Measurements from ENCODE around the gene EMD.

The EMD gene

DNA sequence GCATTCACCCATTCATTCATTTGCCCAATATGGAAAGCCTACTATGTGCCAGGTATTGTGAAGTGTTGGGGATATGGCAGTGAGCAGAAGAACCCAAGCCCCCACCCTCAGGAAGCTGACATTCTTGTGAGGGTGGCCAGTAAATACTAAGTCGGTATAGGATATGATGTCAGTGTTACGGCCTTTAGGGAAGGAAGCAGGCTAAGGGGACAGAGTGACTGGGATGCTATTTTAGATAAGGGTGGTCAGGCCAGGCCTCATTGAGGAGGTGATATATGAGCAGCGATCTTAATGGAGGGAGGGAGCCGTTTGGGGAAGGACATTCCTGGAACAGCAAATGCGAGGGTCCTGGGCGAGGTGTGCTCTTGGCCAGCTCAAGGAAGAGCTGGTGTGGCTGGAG, 51.4 kb downstream of the EMD start:
- TF ChIP-seq TAF1 (IDR thresholded peaks at IDR 0.05; ENCODE audit: borderline replicate concordance, insufficient read depth, low read length) (no peak), POLR2AphosphoS5 (IDR thresholded peaks at IDR 0.05; ENCODE audit: low read depth, low read length) (no peak), FOXP2 (optimal IDR thresholded peaks at IDR 0.05; ENCODE audit: borderline replicate concordance, extremely low read depth, extremely low read length, insufficient read depth) (no peak), SIN3A (IDR thresholded peaks at IDR 0.05; ENCODE audit: borderline replicate concordance, insufficient read depth, low read length) (no peak)
- TF ChIP-seq, protein P1, sequence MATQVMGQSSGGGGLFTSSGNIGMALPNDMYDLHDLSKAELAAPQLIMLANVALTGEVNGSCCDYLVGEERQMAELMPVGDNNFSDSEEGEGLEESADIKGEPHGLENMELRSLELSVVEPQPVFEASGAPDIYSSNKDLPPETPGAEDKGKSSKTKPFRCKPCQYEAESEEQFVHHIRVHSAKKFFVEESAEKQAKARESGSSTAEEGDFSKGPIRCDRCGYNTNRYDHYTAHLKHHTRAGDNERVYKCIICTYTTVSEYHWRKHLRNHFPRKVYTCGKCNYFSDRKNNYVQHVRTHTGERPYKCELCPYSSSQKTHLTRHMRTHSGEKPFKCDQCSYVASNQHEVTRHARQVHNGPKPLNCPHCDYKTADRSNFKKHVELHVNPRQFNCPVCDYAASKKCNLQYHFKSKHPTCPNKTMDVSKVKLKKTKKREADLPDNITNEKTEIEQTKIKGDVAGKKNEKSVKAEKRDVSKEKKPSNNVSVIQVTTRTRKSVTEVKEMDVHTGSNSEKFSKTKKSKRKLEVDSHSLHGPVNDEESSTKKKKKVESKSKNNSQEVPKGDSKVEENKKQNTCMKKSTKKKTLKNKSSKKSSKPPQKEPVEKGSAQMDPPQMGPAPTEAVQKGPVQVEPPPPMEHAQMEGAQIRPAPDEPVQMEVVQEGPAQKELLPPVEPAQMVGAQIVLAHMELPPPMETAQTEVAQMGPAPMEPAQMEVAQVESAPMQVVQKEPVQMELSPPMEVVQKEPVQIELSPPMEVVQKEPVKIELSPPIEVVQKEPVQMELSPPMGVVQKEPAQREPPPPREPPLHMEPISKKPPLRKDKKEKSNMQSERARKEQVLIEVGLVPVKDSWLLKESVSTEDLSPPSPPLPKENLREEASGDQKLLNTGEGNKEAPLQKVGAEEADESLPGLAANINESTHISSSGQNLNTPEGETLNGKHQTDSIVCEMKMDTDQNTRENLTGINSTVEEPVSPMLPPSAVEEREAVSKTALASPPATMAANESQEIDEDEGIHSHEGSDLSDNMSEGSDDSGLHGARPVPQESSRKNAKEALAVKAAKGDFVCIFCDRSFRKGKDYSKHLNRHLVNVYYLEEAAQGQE (IDR thresholded peaks at IDR 0.05; ENCODE audit: insufficient read depth in 1 of 2, low read depth in 2 of 2, low read length in 2 of 2): no peak

DNA sequence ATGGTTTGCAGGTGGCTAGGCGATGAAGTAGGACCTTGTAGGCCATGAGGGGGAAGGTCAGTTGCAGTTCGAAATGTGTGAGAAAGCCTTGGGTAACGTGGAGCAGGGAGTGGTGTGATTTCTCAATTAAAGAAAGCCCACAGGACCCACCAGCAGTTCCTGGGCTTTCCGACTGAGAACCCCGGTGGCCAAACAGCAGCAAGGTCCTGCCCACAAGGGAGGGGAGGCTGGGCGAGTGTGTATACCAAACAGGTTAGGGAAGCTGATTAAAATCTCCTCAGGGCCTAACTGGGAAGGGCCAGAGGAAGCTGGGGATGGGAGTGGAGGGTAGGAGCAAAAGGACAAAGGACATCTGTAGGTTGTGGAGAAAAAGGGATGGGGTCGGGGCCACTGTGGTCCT, 51.8 kb downstream of the EMD start:
- TF ChIP-seq POLR2AphosphoS5 (IDR thresholded peaks at IDR 0.05; ENCODE audit: low read depth, low read length) (no peak), SIN3A (IDR thresholded peaks at IDR 0.05; ENCODE audit: borderline replicate concordance, insufficient read depth, low read length) (no peak), TAF1 (IDR thresholded peaks at IDR 0.05; ENCODE audit: borderline replicate concordance, insufficient read depth, low read length) (no peak), FOXP2 (optimal IDR thresholded peaks at IDR 0.05; ENCODE audit: borderline replicate concordance, extremely low read depth, extremely low read length, insufficient read depth) (no peak)
- TF ChIP-seq, protein P1 (IDR thresholded peaks at IDR 0.05; ENCODE audit: insufficient read depth in 1 of 2, low read depth in 2 of 2, low read length in 2 of 2): no peak

Data from PFSK-1 (cell line).